OCI-LY1 (cell line): ENCODE results near the gene CACHD1.

ENCODE experiments used
- H2AFZ ChIP-seq: fragments of 200-600 bp; sonication (generic), shearing (Covaris generic); 2 replicates; pipeline ENCODE4 v1.6.0; 2014; ENCODE audit warnings: antibody characterized with exemption, mild to moderate bottlenecking, low read length
- H3F3A ChIP-seq: fragments of 200-600 bp; sonication (generic), shearing (Covaris generic); 2 replicates; pipeline ENCODE4 v1.6.0; 2014; ENCODE audit warnings: mild to moderate bottlenecking, antibody characterized with exemption, low read length, moderate library complexity; ENCODE audit not compliant: insufficient read depth
- H3K27ac ChIP-seq: fragments of 200-600 bp; sonication (generic); 2 replicates; pipeline ENCODE4 v1.5.1; 2014; ENCODE audit warnings: low read length, mixed run types, mild to moderate bottlenecking, low read depth; ENCODE audit not compliant: poor library complexity, severe bottlenecking
- H3K27me3 ChIP-seq: fragments of 200-600 bp; sonication (generic); 2 replicates; pipeline ENCODE4 v1.6.0; 2014; ENCODE audit warnings: antibody characterized with exemption, mild to moderate bottlenecking, low read length, moderate library complexity; ENCODE audit not compliant: insufficient read depth
- H3K36me3 ChIP-seq: fragments of 200-600 bp; sonication (generic); 2 replicates; pipeline ENCODE4 v1.6.1; 2014; ENCODE audit warnings: mild to moderate bottlenecking, antibody characterized with exemption, low read length, moderate library complexity, mixed read lengths; ENCODE audit not compliant: insufficient read depth
- H3K4me1 ChIP-seq: fragments of 200-600 bp; sonication (generic); 2 replicates; pipeline ENCODE4 v1.5.1; 2014; ENCODE audit warnings: mild to moderate bottlenecking, low read length, moderate library complexity; ENCODE audit not compliant: insufficient read depth, severe bottlenecking
- H3K4me2 ChIP-seq: fragments of 200-600 bp; sonication (generic), shearing (Covaris generic); 2 replicates; pipeline ENCODE4 v1.6.1; 2014; ENCODE audit warnings: low read length
- H3K4me3 ChIP-seq: fragments of 200-600 bp; sonication (generic); 2 replicates; pipeline ENCODE4 v1.5.1; 2014; ENCODE audit warnings: low read length, low read depth, mild to moderate bottlenecking, mixed read lengths; ENCODE audit not compliant: poor library complexity, severe bottlenecking
- H3K79me2 ChIP-seq: fragments of 200-600 bp; shearing (Covaris generic); 2 replicates; pipeline ENCODE4 v1.6.1; 2016; ENCODE audit warnings: mixed run types, low read length, mixed read lengths; ENCODE audit not compliant: insufficient read depth
- H3K9ac ChIP-seq: fragments of 200-600 bp; sonication (generic), shearing (Covaris generic); 2 replicates; pipeline ENCODE4 v1.6.1; 2014; ENCODE audit warnings: mild to moderate bottlenecking, low read length, mixed read lengths
- H3K9me2 ChIP-seq: fragments of 200-600 bp; sonication (generic), shearing (Covaris generic); 2 replicates; pipeline ENCODE4 v1.6.1; 2014; ENCODE audit warnings: low read depth, mild to moderate bottlenecking, low read length, mixed read lengths
- H3K9me3 ChIP-seq: fragments of 200-600 bp; shearing (Covaris generic); 2 replicates; pipeline ENCODE4 v1.6.1; 2014; ENCODE audit warnings: low read length, mixed read lengths
- H4K20me1 ChIP-seq: fragments of 200-600 bp; sonication (generic), shearing (Covaris generic); 2 replicates; pipeline ENCODE4 v1.6.0; 2016; ENCODE audit warnings: mild to moderate bottlenecking, low read length; ENCODE audit not compliant: insufficient read depth
- EZH2 ChIP-seq: fragments of 200-600 bp; sonication (generic), shearing (Covaris generic); IDR thresholded peaks from 2 replicates; pipeline ENCODE4 v1.8.0; 2017; ENCODE audit warnings: borderline replicate concordance, mixed run types, mild to moderate bottlenecking, antibody characterized with exemption, low read length, moderate library complexity, mixed read lengths
- TF ChIP-seq, protein P1 (sequence below): fragments of 200-600 bp; sonication (generic), shearing (Covaris generic); IDR thresholded peaks from 2 replicates; pipeline ENCODE4 v1.5.1; 2017; ENCODE audit warnings: mild to moderate bottlenecking, antibody characterized with exemption, low read length, moderate library complexity, mixed read lengths

The CACHD1 gene

DNA sequence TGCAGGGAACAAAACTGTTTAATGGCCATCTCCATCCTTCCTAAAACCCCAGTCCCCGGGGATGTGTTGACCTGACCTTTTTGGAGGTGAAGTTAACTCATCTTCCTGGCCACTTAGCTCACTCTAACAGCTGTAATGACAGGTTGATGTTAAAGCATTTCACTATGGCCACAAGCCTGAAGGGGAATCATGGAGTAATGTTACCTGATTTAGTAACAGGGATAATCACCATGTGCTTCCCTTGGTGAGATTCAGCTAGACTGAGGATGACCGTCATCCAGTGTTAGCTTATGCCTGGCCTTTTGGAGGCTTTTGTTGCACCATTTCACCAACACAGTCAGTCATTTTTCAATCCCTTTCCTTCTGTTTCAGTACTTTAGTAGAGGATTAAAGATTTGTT lies 210.7 kb downstream of the CACHD1 start:
- Histone ChIP-seq H4K20me1 (no peaks in the 10 kb centered on the region), H3K9ac (no peak overlapping the region), H3K9me2 (no peaks in the 10 kb centered on the region), H3K4me3 (no peak overlapping the region), H3K79me2 (no peaks in the 10 kb centered on the region), H3K4me1 (no peaks in the 10 kb centered on the region), H3K27ac (no peak overlapping the region), H3K9me3 (no peaks in the 10 kb centered on the region), H3K4me2 (no peak overlapping the region), H3K27me3 (no peaks in the 10 kb centered on the region), H3K36me3 (no peaks in the 10 kb centered on the region), H3F3A (no peaks in the 10 kb centered on the region), H2AFZ (no peak overlapping the region)
- TF ChIP-seq EZH2 = no peak
- TF ChIP-seq, protein P1, sequence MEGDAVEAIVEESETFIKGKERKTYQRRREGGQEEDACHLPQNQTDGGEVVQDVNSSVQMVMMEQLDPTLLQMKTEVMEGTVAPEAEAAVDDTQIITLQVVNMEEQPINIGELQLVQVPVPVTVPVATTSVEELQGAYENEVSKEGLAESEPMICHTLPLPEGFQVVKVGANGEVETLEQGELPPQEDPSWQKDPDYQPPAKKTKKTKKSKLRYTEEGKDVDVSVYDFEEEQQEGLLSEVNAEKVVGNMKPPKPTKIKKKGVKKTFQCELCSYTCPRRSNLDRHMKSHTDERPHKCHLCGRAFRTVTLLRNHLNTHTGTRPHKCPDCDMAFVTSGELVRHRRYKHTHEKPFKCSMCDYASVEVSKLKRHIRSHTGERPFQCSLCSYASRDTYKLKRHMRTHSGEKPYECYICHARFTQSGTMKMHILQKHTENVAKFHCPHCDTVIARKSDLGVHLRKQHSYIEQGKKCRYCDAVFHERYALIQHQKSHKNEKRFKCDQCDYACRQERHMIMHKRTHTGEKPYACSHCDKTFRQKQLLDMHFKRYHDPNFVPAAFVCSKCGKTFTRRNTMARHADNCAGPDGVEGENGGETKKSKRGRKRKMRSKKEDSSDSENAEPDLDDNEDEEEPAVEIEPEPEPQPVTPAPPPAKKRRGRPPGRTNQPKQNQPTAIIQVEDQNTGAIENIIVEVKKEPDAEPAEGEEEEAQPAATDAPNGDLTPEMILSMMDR = no peak

DNA sequence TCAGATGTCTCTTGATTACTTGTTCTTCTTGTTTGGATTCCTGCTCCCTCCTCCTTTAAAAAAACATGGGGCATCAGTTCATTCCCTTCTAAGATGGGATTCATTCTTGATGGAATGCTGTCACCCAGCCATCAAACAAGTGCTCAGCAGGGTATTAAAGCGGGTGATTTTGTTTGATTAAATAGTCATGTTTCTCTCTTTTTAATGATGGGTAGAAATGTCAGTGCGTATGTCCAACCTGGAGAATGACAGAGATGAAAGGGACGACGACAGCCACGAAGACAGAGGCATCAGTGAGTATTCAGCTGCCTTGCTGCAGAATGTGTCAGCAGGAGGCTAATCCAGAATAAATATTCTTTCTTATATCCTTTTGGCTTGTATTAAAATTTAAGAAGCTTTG lies 211.1 kb downstream of the CACHD1 start:
- Histone ChIP-seq H3K9me2 (no peaks in the 10 kb centered on the region), H3K36me3 (no peaks in the 10 kb centered on the region), H3K27me3 (no peaks in the 10 kb centered on the region), H3K9ac (no peak overlapping the region), H4K20me1 (no peaks in the 10 kb centered on the region), H3K79me2 (no peaks in the 10 kb centered on the region), H2AFZ (no peak overlapping the region), H3K9me3 (no peaks in the 10 kb centered on the region), H3K27ac (no peak overlapping the region), H3F3A (no peaks in the 10 kb centered on the region), H3K4me1 (no peaks in the 10 kb centered on the region), H3K4me2 (no peak overlapping the region), H3K4me3 (no peak overlapping the region)
- no peak for TF ChIP-seq EZH2
- TF ChIP-seq, protein P1 = no peak

GRCh38 chr1:64683419-64683818 lies 213.5 kb downstream of the CACHD1 start:
- Histone ChIP-seq H3K4me3 (no peak overlapping the region), H3K9ac (no peak overlapping the region), H3K27me3 (no peaks in the 10 kb centered on the region), H3K4me2 (no peak overlapping the region), H3K9me2 (no peaks in the 10 kb centered on the region), H3K36me3 (no peaks in the 10 kb centered on the region), H3K27ac (no peak overlapping the region), H3K79me2 (no peaks in the 10 kb centered on the region), H2AFZ (no peak overlapping the region), H3K4me1 (no peaks in the 10 kb centered on the region), H3F3A (no peaks in the 10 kb centered on the region), H4K20me1 (no peaks in the 10 kb centered on the region), H3K9me3 (no peaks in the 10 kb centered on the region)
- TF ChIP-seq, protein P1 = no peak
- no peak for TF ChIP-seq EZH2
